WI38 (cell line): ENCODE measurements around the gene NTN4.
A peak's percentile ranks its signal among the peaks of the same experiment; 100 is the strongest.

Source experiments
- H3K4me3 ChIP-seq: 2 replicates; pipeline ENCODE4 v1.5.1; 2011; ENCODE audit warnings: low read depth, mild to moderate bottlenecking, control low read depth, low read length
- TF ChIP-seq, protein P1 (sequence below): IDR thresholded peaks from 2 replicates; pipeline ENCODE4 v1.5.1; 2012; ENCODE audit warnings: low read depth, mild to moderate bottlenecking, control low read depth, low read length

Gene NTN4

DNA sequence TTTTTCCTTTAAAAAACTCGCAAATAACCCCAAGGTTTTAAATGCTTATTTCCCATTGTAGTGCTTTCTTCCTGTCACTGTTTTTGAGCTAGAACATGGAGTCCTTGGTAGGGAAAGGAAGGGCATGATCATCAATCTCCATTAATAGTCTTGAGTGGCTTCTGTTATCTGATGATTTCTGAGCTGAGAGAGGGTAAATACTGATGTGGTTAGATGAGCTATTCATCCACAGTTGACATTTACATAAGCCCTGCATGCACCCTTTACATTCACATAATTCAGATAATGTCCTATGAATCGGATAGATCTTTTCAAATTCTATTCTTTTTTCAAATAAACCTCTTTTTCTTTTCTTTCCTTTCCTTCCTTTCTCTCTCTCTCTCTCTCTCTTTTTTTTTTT lies 81.4 kb downstream of the NTN4 start:
- TF ChIP-seq, protein P1, sequence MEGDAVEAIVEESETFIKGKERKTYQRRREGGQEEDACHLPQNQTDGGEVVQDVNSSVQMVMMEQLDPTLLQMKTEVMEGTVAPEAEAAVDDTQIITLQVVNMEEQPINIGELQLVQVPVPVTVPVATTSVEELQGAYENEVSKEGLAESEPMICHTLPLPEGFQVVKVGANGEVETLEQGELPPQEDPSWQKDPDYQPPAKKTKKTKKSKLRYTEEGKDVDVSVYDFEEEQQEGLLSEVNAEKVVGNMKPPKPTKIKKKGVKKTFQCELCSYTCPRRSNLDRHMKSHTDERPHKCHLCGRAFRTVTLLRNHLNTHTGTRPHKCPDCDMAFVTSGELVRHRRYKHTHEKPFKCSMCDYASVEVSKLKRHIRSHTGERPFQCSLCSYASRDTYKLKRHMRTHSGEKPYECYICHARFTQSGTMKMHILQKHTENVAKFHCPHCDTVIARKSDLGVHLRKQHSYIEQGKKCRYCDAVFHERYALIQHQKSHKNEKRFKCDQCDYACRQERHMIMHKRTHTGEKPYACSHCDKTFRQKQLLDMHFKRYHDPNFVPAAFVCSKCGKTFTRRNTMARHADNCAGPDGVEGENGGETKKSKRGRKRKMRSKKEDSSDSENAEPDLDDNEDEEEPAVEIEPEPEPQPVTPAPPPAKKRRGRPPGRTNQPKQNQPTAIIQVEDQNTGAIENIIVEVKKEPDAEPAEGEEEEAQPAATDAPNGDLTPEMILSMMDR, result no peak
- H3K4me3 ChIP-seq, result no peak overlapping the region

DNA sequence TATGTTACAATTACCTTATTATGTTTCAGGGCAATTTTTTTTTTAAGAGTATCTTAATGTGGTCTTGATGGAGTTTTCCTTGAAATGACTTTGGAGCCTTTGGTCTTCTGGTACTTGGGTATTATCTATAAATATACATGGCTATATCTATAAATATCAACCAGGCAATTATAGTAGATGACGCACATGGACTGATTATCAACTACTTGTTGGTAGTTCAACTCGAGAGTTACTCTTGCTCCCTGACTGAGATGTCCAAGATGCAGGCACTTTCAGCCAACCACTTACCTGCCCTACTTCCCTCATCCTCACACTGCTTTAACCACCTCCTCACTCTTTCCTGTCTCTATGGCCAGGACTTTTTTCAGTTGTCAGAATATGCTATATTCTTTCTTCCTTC lies 85.4 kb downstream of the NTN4 start:
- TF ChIP-seq, protein P1, result no peak
- no peak overlapping the region for H3K4me3 ChIP-seq

DNA sequence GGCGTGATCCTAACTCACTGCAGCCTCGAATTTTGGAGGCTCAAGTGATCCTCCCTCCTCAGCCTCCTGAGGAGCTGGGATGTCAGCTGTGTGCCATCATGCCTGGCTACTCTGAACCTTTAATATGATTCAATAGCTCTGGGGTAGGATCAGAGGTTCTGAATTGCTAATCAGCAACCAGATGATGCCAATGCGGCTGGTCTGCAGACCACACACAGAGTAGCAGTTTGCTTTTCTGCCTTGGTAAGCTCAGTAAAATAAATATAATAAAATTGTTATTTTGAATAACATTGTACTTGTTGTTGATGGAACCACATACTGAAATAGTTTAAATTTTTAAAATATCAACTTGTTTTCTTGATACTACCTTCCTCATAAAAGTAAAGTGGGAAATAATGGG lies 86.6 kb downstream of the NTN4 start:
- no peak overlapping the region for H3K4me3 ChIP-seq
- TF ChIP-seq, protein P1, result no peak

DNA sequence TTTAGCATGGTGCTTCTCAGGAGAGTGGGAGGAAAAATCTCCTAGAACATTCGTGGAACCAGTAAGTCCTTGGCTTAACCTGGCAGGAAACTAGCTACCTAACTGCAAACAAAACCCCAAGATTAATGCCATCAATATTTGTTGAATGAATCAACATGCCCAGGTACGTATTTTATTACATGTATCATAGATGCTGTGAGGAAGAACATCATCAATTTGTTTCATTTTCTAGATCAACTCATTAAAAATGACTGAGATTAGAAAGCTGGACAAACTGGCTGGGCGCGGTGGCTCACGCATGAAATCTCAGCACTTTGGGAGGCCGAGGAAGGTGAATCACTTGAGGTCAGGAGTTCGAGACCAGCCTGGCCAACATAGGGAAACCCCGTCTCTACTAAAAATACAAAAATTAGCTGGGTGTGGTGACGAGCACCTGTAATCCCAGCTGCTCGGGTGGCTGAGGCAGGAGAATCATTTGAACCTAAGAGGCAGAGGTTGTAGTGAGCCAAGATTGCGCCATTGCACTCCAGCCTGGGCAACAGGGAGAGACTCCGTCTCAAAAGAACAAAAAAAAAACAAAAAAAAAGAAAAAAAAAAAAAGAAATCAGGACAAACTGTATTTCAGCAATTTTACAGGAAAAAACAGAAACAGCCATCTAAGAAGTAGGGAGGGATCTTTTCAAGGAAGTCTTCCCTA lies 88.7 kb downstream of the NTN4 start:
- H3K4me3 ChIP-seq, result no peak overlapping the region
- TF ChIP-seq, protein P1, result no peak

DNA sequence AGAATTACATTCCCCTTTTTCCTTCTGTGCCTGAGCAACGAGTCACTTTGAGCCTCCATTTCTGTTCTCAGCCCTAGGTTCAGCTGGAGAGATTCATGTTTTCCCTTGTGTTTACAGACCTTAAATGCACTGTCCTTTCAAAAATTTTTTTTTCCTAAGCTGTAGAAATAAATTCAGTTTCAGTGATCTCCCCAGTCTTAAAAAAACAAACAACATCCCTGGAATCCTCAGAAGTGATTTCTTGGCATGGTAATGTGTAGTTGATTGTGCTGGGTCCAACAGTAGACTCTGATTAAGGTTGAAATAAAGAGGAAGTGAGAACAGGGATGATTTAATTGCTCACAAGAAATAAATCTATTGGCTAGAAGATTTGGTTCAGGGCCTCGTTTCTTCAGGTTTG lies 89.3 kb downstream of the NTN4 start:
- no peak overlapping the region for H3K4me3 ChIP-seq
- TF ChIP-seq, protein P1, result no peak

DNA sequence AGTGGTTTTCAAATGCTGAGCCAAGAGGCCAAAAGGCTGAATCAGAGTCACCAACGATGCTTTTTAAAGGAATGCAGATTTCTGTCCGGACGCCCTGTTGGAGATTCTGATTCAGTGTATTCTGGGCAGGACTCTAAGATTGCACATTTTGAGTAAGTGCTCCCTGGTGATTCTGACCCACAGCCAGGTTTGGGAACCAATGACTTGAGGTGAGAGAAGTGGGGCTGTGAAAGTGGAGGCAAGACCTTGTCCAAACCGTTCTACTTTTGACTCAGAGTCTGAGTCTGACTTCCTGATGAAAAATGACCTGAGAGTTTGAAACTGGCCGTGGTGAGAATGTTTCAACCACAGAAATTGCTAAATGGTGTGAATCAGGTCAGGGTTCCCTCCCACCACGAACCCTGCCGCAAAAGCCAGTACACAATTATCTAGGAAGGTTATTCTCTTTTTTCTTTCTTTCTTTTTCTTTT lies 90.2 kb downstream of the NTN4 start:
- H3K4me3 ChIP-seq, result peak overlapping the region; percentile 6; the same call in 1 of the 2 replicates
- TF ChIP-seq, protein P1, result no peak

DNA sequence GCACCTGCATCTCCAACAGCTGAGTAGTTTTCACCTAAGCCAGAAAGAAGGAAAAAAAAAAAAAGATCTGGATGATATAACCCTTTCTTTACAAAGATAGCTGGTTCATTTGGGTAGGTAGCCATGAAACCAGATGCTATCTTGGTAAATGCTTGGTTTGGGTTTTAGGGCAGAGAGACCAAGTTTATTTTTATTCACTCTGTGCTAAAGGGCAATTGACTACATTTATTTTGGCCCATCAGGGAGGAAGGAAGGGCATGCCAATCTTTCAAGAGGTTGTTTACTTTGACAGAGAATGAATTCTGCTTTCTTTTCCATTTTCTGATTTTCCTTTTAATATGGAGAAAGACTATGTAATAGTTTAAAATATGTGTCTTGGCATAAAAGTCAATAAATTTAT lies 91.0 kb downstream of the NTN4 start:
- no peak overlapping the region for H3K4me3 ChIP-seq
- TF ChIP-seq, protein P1, result no peak
